Mucosa of stomach (tissue), 1 donor: ENCODE results near the gene ISYNA1.

Experiments used
- H3K27me3 ChIP-seq: one replicate; pipeline ENCODE4 v1.7.0; 2013; ENCODE audit warnings: mild to moderate bottlenecking, low read length; ENCODE audit not compliant: control insufficient read depth, insufficient read depth
- H3K36me3 ChIP-seq: one replicate; pipeline ENCODE4 v1.7.0; 2013; ENCODE audit warnings: low read length; ENCODE audit not compliant: control insufficient read depth, insufficient read depth
- H3K4me1 ChIP-seq: one replicate; pipeline ENCODE4 v1.7.0; 2013; ENCODE audit warnings: mild to moderate bottlenecking, low read length; ENCODE audit not compliant: control insufficient read depth, insufficient read depth
- H3K4me3 ChIP-seq: one replicate; pipeline ENCODE4 v1.7.0; 2013; ENCODE audit warnings: low read length
- H3K9ac ChIP-seq: one replicate; pipeline ENCODE4 v1.7.0; 2013; ENCODE audit warnings: mild to moderate bottlenecking, low read length, moderate library complexity
- H3K9me3 ChIP-seq: one replicate; pipeline ENCODE4 v1.7.0; 2013; ENCODE audit warnings: mild to moderate bottlenecking, low read length, moderate library complexity; ENCODE audit not compliant: control insufficient read depth
- donor health status: Pancreatic carcinoma.

Gene ISYNA1

DNA sequence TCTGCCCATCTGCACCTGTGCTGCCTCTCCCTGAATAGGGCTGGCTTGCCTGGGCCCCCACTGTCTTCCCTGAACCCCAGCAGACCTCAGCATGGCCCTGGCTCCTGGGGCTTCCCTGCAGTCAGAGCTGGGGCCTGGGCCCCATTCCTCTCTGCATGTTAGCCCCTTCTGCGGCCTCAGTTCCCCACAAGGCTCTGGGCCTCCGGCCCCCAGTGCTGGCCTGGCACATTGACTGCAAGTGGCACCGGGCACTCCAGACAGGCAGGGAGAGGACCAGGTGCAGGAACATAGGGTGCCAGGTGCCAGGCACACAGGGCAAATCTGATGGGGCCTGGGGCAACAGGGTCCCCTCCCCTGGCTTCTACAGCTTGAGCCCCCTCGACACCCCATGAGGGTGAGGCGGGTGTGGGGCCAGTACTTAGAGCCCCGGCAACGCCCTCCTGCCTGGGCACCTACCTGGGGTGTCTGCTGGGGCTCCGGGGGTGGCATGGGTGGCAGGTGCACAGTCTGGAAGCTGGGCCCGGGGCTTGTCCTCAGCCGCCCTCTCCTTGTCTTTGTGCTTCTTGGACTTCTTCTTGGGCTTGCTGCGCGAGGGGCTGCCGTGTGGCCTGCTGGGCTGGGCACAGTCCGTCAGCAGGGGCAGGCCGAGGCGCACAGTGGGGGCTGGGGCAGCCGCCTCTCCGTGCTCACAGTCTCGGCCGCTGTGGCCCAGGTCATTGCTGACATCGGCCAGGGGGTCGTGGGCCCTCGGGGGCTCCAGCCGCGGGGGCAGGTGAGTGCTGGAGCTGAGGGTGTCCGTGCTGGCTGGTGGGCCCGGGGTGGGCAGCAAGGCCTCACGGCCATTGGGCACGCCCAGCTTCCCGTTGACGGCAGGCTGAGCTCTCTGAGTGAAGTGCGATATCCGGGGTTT is 12.3 kb upstream of the ISYNA1 start:
- Histone ChIP-seq H3K4me1 (peaks cover 14% of the 10 kb centered on the region), H3K9ac (no peak overlapping the region), H3K9me3 (no peaks in the 10 kb centered on the region), H3K36me3 (peaks cover 4% of the 10 kb centered on the region), H3K4me3 (no peak overlapping the region), H3K27me3 (no peaks in the 10 kb centered on the region)

DNA sequence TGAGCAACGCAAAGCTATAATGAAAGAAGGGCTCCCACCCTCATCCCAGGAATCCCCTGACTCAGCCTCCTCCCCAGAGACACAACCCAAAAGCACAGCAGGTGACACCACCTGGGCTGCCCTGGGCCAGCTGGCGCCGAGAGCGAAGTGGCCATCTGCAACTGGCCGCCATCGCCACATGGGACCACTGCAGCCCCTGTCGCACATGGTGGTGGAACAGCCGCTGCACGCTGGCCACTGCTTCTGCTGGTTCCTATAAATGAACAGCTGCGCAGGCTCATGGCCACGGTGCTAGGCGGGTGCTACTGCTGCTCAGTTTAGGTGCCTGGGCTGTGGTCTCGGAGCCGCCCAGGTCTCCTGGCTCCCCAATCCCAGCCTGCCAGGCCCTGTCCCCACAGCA is 11.6 kb upstream of the ISYNA1 start:
- Histone ChIP-seq H3K4me1 (peaks cover 14% of the 10 kb centered on the region), H3K9ac (no peak overlapping the region), H3K36me3 (peaks cover 4% of the 10 kb centered on the region), H3K9me3 (no peaks in the 10 kb centered on the region), H3K4me3 (no peak overlapping the region), H3K27me3 (no peaks in the 10 kb centered on the region)

DNA sequence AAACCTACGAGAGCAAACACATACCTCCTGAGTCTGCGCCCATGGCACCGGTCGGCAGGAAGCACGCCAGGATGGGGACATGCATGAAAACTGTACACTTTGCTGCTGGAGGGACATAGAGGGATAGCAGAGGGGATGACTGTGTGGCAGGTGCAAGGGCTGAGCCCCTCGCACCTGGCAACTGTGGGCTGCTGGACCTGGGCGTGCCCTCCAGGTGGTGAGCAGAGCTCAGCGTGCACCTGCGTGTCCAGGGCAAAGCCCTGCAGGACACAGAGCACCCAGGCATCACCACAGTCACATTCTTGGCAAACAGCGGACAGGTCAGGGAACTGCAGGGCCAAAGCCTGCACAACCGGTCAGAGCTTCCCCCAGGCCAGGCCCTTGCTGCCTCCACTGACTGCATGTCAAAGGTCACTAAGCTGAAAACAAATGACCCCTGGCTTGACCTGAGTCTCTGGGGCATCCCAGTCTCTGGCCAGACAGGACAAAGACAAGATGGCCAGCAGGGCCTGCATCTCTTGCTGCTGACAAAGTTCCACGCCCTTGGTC is 9.0 kb upstream of the ISYNA1 start:
- H3K4me1 ChIP-seq, result peaks cover 28% of the 10 kb centered on the region
- no peak overlapping the region for H3K9ac ChIP-seq
- H3K36me3 ChIP-seq, result peaks cover 10% of the 10 kb centered on the region
- H3K27me3 ChIP-seq, result no peaks in the 10 kb centered on the region
- no peaks in the 10 kb centered on the region for H3K9me3 ChIP-seq
- H3K4me3 ChIP-seq, result no peak overlapping the region

DNA sequence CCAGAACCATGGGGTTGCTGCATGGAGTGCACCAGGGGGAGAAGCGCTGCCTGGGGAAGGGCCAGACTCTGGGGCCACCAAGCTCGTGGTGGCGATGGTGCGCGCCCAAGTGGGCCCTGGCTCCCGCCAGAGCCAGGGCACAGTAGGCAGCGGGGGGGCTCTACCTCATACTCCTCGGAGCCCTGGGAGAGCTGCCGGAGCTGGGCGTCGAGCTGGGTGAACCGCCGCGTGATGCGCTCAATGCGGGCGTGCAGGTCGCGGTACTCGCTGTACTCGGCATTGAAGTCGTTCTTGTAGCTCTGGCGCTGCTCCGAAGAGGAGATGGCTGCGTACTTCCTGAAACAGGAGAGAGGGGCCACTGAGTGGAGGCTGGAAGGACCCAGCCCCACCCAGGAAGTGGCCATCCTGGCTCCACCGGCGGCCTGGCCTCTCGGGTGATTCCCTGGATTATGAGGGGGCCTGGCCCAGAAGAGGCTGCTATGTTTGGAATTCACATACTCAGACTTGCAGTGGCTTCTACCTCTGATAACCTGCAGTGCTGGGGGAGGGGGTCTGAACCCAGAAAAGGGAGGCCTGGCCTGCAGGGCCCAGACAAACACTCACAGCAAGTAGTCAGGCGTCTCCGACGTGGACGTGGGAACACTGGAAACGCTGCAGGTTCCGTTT is 8.3 kb upstream of the ISYNA1 start:
- peaks cover 10% of the 10 kb centered on the region for H3K36me3 ChIP-seq
- no peaks in the 10 kb centered on the region for H3K9me3 ChIP-seq
- no peak overlapping the region for H3K4me3 ChIP-seq

DNA sequence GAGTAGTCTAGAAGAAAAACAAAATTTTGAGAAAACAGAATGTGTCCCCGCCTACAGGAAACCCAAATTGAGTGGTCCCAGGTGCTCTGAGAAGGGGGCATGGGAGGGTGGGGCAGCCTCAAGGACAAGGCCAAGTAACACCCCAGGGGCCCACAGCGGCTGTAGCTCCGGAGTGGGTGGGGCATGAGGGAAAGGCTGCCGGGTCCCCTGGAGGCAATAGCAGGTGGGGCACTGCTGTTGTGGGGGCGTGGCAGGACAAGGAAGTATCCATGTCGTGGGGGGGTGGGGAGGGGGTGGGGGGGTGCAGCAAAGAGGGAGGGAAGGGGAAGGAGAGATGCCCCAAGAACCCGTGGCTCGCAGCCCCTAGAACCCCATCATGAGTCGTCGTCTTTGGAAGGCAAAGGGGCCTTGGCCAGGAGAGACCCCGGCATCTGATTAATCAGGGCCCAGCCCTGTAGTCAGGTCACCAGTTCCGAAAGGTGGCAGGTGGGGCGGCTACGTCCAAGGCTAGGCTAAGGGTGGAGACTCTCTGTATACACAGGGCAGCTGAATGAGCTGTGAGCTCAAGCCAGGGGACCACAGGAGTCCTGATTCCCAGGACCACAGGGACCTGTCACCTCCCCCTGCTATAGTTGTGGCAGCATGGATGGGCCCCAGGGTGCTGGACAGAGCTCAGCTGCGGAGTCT is 7.5 kb upstream of the ISYNA1 start:
- Histone ChIP-seq H3K4me1 (peaks cover 23% of the 10 kb centered on the region), H3K36me3 (peaks cover 10% of the 10 kb centered on the region), H3K4me3 (no peak overlapping the region), H3K9ac (no peak overlapping the region), H3K9me3 (no peaks in the 10 kb centered on the region), H3K27me3 (no peaks in the 10 kb centered on the region)

More for the DNA sequence above, 8.3 kb upstream of the ISYNA1 start:
- peaks cover 25% of the 10 kb centered on the region for H3K4me1 ChIP-seq
- no peak overlapping the region for H3K9ac ChIP-seq
- H3K27me3 ChIP-seq, result no peaks in the 10 kb centered on the region

DNA sequence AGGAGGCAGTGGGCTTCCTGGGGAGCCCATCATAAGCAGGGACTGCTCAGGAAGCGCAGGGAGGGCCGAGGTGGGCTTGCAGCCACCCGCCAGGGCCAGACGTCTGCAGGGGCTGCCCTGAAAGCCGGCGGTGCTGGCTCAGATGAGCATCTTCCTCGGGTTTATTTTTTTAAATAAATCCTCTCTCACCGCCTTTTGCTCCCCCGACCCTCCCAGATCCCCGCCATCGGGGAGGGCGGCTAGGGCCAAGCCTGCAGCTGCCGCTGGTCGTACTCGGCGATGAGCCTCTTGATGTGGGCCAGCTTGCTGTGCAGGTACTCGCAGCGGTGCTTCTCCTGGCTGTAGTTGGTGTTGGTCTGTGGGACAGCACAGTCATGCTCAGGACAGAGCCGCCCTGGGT is 6.6 kb upstream of the ISYNA1 start:
- no peaks in the 10 kb centered on the region for H3K9me3 ChIP-seq
- no peak overlapping the region for H3K9ac ChIP-seq
- no peak overlapping the region for H3K4me3 ChIP-seq
- peaks cover 10% of the 10 kb centered on the region for H3K36me3 ChIP-seq
- H3K4me1 ChIP-seq, result peaks cover 24% of the 10 kb centered on the region
- H3K27me3 ChIP-seq, result no peaks in the 10 kb centered on the region

DNA sequence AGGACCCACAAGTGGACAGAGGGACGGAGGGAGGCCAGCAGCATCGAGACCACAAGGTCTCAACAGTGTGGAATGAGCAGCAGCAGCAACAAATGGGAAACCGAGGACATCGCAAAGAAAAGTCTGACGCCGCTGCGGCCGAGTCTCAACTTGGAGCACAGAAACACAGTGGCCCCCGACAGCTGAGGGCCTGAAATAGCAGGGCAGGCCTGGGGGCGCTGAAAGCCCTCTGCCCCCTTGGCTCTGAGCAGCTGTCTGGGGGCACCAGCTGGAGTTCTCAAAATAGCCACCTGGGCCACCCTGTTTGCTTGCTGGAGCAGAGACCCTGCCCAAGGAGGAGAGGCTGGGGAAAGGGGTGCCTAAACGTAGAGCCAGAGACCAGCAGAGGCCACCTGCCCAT is 5.9 kb upstream of the ISYNA1 start:
- no peak overlapping the region for H3K4me3 ChIP-seq
- no peak overlapping the region for H3K9ac ChIP-seq
- no peaks in the 10 kb centered on the region for H3K9me3 ChIP-seq
- no peaks in the 10 kb centered on the region for H3K27me3 ChIP-seq
- peaks cover 24% of the 10 kb centered on the region for H3K4me1 ChIP-seq
- H3K36me3 ChIP-seq, result peaks cover 10% of the 10 kb centered on the region

DNA sequence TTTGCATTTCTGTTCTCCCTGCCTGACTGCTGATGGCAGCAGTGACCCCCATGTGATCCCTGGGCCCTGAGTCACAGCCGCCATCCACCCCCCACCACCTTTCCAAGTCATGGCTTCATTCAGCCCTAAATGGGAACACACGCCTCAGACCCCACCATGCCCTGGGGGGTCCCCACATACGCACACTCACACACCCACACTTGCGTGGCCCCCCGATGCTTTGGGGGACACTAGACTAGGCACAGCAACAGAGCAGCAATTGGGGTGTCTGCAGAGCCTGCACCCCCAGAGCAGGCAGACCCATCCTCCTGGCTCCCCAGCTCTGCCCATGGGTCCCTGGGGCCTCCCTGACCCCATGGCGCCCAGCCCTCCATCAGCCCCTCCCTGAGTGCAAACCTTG is 5.5 kb upstream of the ISYNA1 start:
- no peak overlapping the region for H3K4me3 ChIP-seq
- H3K9me3 ChIP-seq, result no peaks in the 10 kb centered on the region
- no peak overlapping the region for H3K9ac ChIP-seq
- H3K36me3 ChIP-seq, result peaks cover 10% of the 10 kb centered on the region
- peaks cover 2% of the 10 kb centered on the region for H3K27me3 ChIP-seq
- peaks cover 26% of the 10 kb centered on the region for H3K4me1 ChIP-seq

DNA sequence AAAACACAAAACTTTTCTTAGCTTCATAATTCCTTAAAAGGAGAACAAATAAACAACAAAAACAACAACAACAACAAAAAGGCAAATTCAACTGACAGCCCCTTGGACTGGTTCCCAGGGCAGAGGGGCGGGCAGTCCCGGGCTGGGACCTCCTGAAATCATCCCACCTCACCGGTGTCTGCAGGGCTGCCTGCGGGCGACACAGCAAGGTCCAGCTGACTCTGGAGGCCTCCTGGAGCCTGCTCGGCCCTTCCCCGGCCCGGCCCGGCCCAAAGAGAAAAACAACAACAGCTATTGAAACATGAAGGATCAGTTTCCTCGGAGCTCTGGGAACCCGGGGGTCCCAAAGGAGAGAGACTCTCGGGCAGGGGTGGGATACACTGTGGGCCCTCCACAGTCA is 5.0 kb upstream of the ISYNA1 start:
- Histone ChIP-seq H3K36me3 (peaks cover 10% of the 10 kb centered on the region), H3K9ac (no peak overlapping the region), H3K4me1 (peaks cover 30% of the 10 kb centered on the region), H3K9me3 (no peaks in the 10 kb centered on the region), H3K27me3 (peaks cover 5% of the 10 kb centered on the region), H3K4me3 (no peak overlapping the region)

DNA sequence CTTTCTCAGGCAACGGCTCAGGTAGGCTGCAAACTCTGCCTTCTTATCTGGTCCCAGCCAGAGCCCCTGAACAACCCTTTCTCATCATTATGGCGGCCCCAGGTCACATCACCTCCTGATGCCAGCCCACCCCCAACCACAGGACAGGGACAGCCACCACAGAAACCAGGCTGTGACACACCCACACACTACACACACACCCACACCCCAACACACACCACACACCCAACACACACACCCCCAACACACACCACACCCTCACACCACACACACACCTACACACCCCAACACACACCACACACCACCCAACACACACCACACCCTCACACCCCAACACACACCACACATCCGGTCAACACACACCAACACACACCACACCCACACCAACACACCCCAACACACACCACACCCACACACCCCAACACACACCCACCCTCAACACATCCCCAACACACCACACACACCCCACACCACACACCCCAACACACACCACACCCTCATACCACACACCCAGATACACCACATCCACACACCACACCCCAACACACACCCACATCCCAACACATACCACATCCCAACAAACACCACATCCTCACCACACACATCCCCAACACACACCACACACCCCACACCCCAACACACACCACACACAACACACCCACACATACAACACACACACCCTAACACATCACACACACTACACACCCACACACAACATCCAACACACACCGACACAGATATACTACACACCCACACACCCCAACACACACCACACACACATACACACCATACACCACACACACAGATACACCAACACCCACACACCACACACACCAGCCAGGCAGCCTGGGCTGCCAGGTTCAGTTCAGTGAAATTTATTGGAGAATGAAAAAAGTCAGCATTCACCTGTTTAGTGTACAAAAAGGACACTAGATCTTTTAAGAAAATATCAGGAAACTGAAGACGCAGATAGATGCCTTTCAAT is 4.2 kb upstream of the ISYNA1 start:
- Histone ChIP-seq H3K9me3 (no peaks in the 10 kb centered on the region), H3K4me3 (no peak overlapping the region), H3K27me3 (peaks cover 5% of the 10 kb centered on the region), H3K36me3 (peaks cover 10% of the 10 kb centered on the region), H3K9ac (no peak overlapping the region), H3K4me1 (peaks cover 30% of the 10 kb centered on the region)
